ENCODE data around the gene EBLN2. TPM values are rescaled to one million over a fixed set of nuclear protein-coding genes. Genes with fewer than 3 reads are reported as not detected.
"Not testable (repeated sequence)": the region's sequence is repeated elsewhere in the genome, so short reads cannot be mapped to it uniquely, and the experiment has no call there.

The EBLN2 gene
- total RNA-seq, 1 donor from 2014 or later, result 8.3 TPM

DNA sequence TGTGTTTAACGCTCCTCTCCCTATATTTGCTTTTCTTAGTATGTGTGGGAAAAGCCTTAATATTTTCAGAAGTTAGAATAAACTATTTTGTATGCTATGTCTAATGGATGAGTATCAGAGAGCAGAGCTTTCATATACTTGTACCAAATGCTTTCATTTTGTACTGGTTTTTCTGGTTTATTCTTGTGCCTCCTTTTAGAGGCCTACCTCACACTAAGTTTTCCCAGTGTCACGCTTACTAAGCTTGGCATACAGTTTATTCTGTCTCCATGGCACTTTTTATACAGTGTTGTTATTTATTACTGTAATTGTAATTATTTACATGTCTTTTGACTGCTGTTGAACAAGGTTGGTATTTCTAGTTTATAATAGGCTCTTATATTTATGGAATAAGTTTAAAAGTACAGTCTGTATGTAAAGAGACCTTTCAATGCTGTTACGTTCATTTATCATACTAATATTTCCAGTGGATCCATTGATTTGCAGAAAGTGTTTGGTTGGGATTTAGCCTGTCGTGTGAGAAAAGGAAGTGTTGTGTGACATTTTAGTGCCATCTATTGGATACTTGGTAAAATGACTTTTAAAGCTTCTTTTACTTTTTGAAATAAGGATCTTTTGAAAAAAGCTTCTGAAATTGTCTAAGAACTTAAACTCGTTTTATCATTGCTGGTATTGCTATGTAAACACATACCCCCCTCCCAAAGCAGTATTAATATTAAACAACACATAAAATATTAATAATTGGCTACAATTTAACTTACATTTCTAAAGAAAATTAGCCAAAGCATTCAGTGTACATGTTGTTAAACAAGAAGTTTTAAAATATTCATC is 5.2 kb upstream of the EBLN2 start:
- intact Hi-C loops (cut with DNase I), result loop anchor here (5.0 to 10.0 kb wide), 2 partner anchors 54 to 121 kb away; no protein-coding TSS in a partner anchor
- no peak for DNase-seq (ENCODE audit: low spot score)
- peak; percentile 71 for ATAC-seq

DNA sequence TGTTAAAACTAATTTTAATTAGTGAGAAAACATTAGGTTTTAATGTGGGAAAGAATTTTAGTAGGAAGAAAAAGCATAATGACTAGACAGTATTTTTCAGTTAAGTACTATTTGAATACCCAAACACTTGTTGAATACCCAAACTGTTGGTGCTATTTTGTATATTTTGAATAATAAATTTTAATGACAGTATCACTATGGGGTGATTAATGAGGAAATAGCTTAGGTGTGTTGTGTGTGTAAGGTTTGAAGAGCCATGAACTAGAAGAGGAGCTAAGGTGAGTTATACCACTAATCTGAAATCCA is 4.7 kb upstream of the EBLN2 start:
- intact Hi-C loops (cut with DNase I), result loop anchor here (5.0 to 10.0 kb wide), 2 partner anchors 54 to 122 kb away; no protein-coding TSS in a partner anchor
- ATAC-seq (no peak), DNase-seq (ENCODE audit: low spot score) (no peak)

GRCh38 chr3:73060302-73060723 is 1.1 kb upstream of the EBLN2 start:
- intact Hi-C loops (cut with DNase I), result no loop called here
- DNase-seq (ENCODE audit: low spot score) (no peak), ATAC-seq (no peak)

DNA sequence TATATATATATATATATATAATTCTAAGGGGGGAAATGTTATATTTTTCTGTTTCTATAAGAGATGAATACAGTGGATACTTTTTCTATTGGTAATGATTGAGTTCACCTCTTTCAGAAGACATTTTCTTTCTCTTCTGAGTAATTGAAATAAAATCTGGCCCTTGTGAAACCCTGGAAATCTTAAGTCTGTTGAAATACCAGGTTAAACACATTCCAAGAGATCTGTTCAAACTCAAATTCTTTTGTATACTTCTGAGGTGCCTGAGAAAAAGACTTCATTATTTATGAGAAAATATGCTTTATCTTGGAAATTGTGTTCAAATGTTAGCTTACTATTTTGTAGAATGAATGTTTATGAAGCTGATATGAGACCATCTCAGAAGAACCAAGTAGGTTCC is 4.8 kb downstream of the EBLN2 start:
- intact Hi-C loops (cut with DNase I); DNase-seq (ENCODE audit: low spot score); ATAC-seq: not testable (repeated sequence)

DNA sequence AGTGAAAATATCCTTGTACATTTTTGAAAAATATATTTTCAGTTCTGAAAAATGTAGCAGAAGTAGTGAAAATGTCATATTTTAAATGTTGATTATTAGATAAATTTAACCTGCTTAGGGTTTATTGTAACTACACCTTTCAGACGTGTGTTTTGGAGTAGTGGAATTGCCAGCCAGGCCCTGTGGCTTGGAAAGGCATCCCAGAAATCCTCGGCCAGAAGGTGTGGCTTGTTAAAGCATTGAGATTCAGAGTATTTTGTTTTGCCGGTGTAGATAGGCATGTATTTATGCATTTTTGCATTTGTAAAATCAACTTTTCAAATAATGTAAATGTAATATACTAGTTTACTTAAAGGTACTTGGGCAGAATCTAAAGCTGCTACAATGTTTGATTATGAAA is 7.0 kb downstream of the EBLN2 start:
- intact Hi-C loops (cut with DNase I), result no loop called here
- DNase-seq (ENCODE audit: low spot score), result no peak
- ATAC-seq, result no peak

- DNase-seq (ENCODE audit: low spot score) (no peak), ATAC-seq (no peak)
- intact Hi-C loops (cut with DNase I), result no loop called here
Observed at GRCh38 chr3:73069187-73069586, 7.7 kb downstream of the EBLN2 start.

DNA sequence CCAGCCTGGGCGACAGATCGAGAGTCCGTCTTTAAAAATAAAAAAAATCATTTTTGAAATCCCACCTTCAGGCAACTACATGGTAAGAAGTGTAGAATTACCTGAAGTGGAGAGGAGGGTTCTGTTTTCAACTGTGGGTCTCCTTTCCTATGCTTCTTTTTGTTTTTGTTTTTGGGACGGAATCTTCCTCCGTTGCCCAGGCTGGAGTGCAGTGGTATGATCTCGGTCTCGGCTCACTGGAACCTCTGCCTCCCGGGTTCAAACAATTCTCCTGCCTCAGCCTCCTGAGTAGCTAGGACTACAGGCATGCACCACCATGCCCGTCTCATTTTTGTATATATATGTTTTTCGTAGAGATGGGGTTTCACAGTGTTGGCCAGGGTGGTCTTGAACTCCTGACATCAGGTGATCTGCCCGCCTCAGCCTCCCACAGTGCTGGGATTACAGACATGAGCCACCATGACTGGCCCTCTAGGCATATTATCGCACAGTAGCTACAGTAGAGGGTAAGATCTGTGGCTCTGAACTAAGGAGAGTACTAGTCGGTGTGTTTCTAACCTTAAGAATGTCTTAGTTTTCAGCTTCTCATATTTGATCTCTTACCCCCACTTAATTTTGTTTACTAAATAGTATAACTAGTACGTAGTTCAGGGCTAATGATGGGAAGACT is 8.5 kb downstream of the EBLN2 start:
- intact Hi-C loops (cut with DNase I), result no loop called here
- DNase-seq (ENCODE audit: low spot score), result no peak
- ATAC-seq, result no peak

DNA sequence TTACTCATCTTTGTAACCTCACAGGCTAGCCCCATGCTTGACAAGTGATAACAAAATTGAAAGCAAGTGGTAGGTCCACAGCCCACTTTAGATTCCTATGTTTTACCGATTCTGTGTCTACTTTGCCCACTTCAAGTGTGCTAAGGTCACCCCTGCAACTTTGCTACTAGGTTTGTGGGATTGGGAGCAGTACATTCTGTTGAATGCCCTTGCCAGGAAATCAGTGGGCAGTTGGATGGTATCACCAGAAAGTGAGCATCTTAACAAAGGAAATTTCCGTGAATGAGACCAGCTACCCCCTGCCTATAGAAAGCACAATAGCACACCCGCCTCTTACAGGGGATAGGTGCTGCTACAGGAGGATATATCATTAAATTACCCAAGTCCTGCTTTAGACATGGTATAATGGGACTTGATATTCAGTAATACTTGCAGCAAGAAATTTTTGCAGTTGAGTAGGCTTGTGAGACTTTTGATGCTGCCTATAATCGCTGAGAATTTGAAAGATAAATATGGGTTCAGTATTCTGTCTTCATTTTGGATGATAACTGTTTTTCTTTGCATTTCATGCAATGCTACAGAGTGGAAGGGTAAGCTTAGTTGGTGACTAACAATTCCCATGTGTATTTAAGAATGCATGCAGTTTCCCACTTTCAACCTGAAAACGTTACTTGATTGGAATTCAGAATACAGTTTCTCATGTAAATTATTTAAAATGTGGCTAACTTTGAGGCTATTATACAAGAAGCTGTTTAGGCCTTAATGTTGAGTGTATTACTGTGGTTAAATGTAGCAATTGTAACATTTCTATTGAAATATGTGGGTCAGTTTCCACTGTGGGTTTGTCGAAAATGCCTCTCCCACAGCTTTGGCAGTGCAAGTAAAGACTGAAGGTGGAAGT is 9.5 kb downstream of the EBLN2 start:
- no peak for ATAC-seq
- DNase-seq (ENCODE audit: low spot score), result no peak
- intact Hi-C loops (cut with DNase I), result no loop called here

GRCh38 chr3:73071952-73072351 is 10.5 kb downstream of the EBLN2 start:
- intact Hi-C loops (cut with DNase I), result no loop called here
- DNase-seq (ENCODE audit: low spot score) (no peak), ATAC-seq (no peak)

DNA sequence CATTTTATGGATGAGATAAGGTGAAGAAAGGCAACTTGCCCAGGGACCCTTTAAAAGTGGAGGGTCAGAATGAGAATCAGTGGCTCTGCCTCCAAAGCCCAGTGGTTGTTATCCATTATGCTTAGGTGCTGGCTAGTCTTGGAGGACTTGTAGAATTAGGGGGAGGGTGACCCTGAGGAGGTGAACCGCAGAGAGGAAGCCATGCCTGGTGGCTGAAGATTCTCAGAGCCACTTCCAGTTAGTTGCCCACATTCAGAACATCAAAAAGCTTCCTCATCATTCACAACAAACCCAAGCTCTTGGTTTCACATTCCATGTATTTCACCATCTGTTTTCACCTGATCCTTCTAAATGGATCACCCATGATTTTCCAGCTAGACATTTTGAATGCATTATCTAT is 11.2 kb downstream of the EBLN2 start:
- DNase-seq (ENCODE audit: low spot score) (no peak), ATAC-seq (no peak)
- intact Hi-C loops (cut with DNase I), result no loop called here

DNA sequence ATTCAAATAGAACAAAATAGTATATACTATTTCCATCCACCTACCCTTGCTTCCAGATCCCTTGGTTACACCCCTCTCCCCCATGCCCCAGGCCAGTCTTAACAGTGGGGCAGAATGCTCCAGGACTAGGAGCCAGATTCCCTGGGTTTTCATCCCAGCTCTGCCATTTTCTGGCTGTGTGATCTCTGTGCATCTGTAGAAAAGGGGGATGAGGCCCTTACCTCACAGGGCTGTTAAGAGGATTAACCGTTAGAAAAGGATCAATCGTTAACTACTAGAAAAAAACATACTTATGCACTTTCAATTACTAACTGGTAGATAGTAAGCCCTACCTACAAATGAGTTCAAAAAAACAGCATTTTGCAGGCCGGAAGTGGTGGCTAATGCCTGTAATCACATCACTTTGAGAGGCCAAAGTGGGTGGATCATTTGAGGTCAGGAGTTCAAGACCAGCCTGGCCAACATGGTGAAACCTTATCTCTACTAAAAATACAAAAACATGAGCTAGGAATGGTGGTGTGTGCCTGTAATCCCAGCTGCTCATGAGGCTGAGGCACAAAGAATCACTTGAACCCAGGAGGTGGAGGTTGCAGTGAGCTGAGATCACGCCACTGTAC is 11.7 kb downstream of the EBLN2 start:
- intact Hi-C loops (cut with DNase I), result no loop called here
- ATAC-seq, result no peak
- DNase-seq (ENCODE audit: low spot score), result no peak

GRCh38 chr3:73074781-73075180 is 13.3 kb downstream of the EBLN2 start:
- intact Hi-C loops (cut with DNase I), result no loop called here
- ATAC-seq (no peak), DNase-seq (ENCODE audit: low spot score) (no peak)

DNA sequence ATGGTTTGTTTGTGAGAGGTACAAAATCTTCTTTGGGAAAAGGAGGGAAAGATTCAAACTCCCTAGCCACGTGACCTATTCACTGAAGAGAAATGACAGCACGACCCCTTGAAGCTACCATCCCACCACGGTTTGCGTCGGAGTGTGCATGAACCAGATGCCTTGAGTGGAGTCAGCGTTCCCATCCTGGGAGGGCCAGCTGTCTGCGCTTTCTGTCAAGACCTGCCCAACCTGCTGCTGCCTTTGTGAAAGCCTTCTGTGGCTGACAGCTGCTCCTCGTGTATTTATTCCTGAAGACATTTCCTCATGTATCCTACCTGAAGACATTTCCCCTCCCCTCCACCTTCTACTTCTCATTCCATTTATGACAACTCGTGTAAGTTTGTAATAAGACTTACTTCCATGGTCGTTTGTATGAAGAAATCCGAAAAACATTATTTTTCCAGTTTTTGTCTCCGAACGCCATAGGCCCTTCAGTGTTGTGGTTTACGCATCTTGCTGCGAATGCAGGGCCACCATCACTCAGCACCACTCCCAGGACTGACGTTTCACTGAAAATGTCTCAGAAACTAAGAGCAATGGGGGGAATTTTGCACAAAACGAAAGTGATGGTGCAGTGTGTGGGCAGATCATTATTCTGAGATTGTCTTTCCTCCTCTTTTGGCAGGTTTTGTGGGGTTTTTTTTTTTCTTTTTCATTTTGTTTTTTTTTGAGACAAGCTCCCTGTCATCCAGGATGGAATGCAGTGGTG is 18.9 kb downstream of the EBLN2 start:
- intact Hi-C loops (cut with DNase I), result no loop called here
- DNase-seq (ENCODE audit: low spot score) (no peak), ATAC-seq (no peak)

GRCh38 chr3:73081140-73081539 is 19.7 kb downstream of the EBLN2 start:
- ATAC-seq (no peak), DNase-seq (ENCODE audit: low spot score) (no peak)
- intact Hi-C loops (cut with DNase I), result no loop called here

DNA sequence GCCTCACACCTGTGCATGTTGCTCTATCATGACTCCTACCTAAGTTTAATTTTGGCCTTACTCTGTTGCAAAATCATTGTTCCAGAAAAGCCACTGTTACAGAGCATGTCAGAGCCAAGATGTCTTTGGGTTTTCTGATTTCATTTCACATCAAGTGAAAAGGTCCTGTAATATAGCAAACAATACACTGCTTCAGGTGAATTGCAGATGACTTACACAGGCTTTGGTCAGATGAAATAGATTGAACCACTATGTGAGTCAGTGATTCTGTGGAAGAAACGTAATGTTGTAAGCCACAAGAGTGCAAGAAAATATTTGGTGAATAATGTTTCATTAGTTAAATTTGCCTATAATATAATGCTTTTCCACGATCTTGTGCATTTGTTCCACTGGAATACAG is 22.7 kb downstream of the EBLN2 start:
- intact Hi-C loops (cut with DNase I), result no loop called here
- DNase-seq (ENCODE audit: low spot score) (no peak), ATAC-seq (no peak)

DNA sequence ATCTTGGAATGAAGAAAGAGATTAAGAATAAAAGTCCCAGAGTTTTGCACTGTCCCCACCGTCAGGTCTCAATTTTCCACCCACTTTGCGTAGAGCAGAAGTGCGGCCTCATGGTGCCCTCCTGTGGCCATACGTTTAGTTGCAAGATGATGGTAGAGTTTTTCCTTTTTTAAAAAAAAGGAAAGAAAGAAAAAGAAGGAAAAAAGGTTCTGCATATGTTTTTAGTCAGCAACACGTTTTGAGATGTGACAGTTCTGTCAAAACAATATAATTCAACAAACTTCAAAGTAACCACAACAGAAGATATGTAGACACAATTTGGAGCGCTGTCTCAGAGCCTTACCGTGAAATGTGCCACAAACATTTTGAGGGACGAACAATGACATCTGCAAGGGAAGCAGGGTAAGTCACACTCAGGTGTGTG is 24.6 kb downstream of the EBLN2 start:
- ATAC-seq, result peak; percentile 74
- intact Hi-C loops (cut with DNase I), result no loop called here
- DNase-seq (ENCODE audit: low spot score), result peak; percentile 73

DNA sequence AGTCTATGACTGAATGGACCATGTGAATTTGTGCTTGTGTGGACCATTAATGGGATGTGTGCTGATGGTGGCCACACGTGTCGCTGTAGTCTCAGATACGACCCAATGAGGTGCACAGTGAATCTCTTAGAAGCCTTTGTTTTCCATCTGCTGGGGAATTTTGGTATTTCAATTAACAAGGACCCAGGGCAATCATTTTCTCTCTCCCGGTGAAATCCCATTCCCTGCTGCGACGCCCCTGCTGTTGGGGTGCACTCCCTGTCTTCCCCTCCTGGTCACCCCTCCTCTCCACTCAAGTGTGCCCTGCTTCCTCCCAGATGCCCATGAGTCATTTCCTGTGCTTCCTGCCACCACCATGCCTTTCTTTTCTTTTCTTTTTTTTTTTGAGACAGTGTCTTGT is 32.7 kb downstream of the EBLN2 start:
- ATAC-seq (no peak), DNase-seq (ENCODE audit: low spot score) (no peak)
- intact Hi-C loops (cut with DNase I), result loop anchor here (10.0 kb wide), 1 partner anchor 741 kb away; no protein-coding TSS in a partner anchor

GRCh38 chr3:73094951-73095350 is 33.5 kb downstream of the EBLN2 start:
- DNase-seq (ENCODE audit: low spot score), result no peak
- intact Hi-C loops (cut with DNase I), result loop anchor here (5.0 to 10.0 kb wide), 2 partner anchors 342 to 740 kb away; no protein-coding TSS in a partner anchor
- ATAC-seq, result peak; percentile 70
